AG08396 (cell line): Measurements from ENCODE around the gene ACAN.

Experiments
- DNase-seq: peaks from one replicate; pipeline ENCODE4 v3.0.0; 2012; ENCODE audit warnings: low spot score, mixed read lengths

Gene ACAN

GRCh38 chr15:88803241-88803919 lies at the start of gene ACAN:
ACAN (plus strand) TSS chr15:88803436; CDS start chr15:88836207, 32,771 bp downstream.
- no peak for DNase-seq

- no peak for DNase-seq
These were observed 46.7 kb upstream of the ACAN start for GRCh38 chr15:88756521-88756920.

GRCh38 chr15:88756921-88757320 lies 46.3 kb upstream of the ACAN start:
- no peak for DNase-seq

GRCh38 chr15:88759872-88760271 lies 43.4 kb upstream of the ACAN start:
- DNase-seq, result no peak

GRCh38 chr15:88764448-88764847 lies 38.8 kb upstream of the ACAN start:
- no peak for DNase-seq

GRCh38 chr15:88765212-88765611 lies 38.0 kb upstream of the ACAN start:
- no peak for DNase-seq

- no peak for DNase-seq
These were observed 33.9 kb upstream of the ACAN start for GRCh38 chr15:88769161-88769971.

GRCh38 chr15:88775776-88776175 lies 27.5 kb upstream of the ACAN start:
- DNase-seq, result no peak

- no peak for DNase-seq
These were observed 26.6 kb upstream of the ACAN start for GRCh38 chr15:88776646-88777045.

GRCh38 chr15:88779944-88780343 lies 23.3 kb upstream of the ACAN start:
- no peak for DNase-seq

GRCh38 chr15:88782465-88782864 lies 20.8 kb upstream of the ACAN start:
- no peak for DNase-seq

GRCh38 chr15:88785217-88785616 lies 18.0 kb upstream of the ACAN start:
- DNase-seq, result no peak

- DNase-seq, result no peak
These were observed 15.2 kb upstream of the ACAN start for GRCh38 chr15:88788036-88788435.

- no peak for DNase-seq
These were observed 14.4 kb upstream of the ACAN start for GRCh38 chr15:88788816-88789215.

GRCh38 chr15:88790486-88790885 lies 12.8 kb upstream of the ACAN start:
- DNase-seq, result no peak

GRCh38 chr15:88791637-88792036 lies 11.6 kb upstream of the ACAN start:
- peak; percentile 29 for DNase-seq

- no peak for DNase-seq
These were observed 10.6 kb upstream of the ACAN start for GRCh38 chr15:88792342-88793282.

- DNase-seq, result peak; percentile 60
These were observed 9.2 kb upstream of the ACAN start for GRCh38 chr15:88794001-88794400.

- DNase-seq, result no peak
These were observed 5.4 kb upstream of the ACAN start for GRCh38 chr15:88797663-88798339.

GRCh38 chr15:88799341-88799740 lies 3.9 kb upstream of the ACAN start:
- no peak for DNase-seq

GRCh38 chr15:88800026-88800425 lies 3.2 kb upstream of the ACAN start:
- peak; percentile 53 for DNase-seq

GRCh38 chr15:88800738-88801137 lies 2.5 kb upstream of the ACAN start:
- no peak for DNase-seq
